SIG-M5 (cell line): Measurements from ENCODE around the gene RABGAP1.

ENCODE experiments used
- DNase-seq: peaks from one replicate; lab custom pipeline; 2025; lab: John Stamatoyannopoulos, UW

The RABGAP1 gene

DNA sequence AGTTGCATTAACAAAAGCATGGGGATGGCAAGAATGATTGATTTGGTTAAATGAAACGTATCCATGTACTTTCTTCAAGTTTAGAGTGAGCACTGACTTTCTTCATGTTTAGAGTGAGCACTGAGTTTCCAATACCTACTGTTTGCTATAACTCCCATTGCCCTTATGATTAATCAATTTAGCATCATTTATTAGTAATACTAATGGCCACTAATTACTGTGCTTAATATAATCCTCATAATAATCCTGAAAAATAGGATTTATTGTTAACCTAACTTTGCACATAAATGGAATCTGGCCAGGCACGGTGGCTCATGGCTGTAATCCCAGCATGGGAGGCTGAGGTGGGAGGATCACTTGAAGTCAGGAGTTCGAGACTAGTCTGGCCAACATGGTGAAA, 70.6 kb downstream of the RABGAP1 start:
- no peak for DNase-seq

DNA sequence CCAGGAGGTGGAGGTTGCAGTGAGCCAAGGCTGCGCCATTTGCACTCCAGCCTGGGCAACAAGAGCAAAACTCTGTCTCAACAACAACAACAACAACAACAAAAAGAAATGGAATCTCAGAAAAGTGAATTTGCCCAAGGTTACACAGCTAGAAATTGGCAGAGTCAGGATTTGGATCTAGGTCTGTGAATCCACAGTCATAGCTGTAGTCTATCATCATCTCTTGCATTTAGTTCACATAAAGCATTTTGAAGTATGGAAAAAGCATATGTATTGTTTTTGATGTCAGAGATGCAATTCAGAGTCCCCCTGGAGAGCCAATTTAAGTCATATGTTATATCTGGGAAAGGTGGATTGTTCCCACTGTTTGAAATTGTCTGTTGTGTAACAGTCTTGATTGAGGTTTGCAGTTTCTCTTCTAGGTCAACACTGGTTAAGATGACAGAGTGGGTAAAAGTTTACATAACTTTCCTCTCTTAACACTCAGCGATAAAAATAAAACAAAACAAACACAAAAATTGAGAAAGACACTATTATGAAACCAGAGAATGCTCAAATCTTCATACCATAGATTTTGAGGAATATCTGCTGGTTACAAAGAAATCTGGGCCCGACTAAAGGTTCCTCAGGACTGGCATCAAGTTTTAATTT, 71.2 kb downstream of the RABGAP1 start:
- DNase-seq = no peak

DNA sequence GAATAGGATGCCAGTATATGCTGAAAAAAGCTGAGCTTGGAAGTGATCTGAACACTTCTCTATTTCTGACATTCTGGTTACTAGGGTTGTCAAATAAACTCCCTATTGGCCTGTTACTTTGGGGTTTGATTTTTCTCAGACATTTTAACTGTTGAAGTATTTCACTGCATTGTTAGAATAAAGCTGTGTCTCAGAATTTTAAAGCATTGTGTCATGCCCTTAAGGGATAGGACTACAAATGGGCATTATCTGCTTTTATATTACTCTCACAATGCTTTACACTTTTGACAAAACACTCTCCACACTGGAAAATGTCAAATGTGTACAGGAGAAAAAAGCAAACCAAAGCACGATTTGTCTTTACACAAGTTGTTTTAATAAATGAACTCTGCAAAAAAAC, 75.8 kb downstream of the RABGAP1 start:
- DNase-seq = no peak

DNA sequence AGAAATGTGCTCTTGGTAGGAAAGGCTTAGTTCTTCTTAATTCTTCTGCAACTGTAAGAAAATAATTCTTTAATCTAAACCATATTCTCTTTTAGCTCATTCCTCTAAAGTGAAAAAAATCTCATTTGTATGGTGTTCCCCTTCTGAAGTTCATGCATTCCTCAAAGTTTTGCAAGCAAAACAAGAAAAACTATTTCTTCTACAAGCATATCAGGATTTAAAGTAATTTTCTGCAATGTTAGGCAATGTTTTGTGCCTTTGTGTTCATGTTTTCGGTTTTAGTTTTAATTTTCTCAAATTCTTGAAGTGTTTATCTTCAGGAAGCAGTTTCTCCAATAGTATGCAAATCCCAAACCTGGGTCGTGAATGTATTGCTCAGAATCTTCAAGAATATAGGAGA, 80.0 kb downstream of the RABGAP1 start:
- no peak for DNase-seq

DNA sequence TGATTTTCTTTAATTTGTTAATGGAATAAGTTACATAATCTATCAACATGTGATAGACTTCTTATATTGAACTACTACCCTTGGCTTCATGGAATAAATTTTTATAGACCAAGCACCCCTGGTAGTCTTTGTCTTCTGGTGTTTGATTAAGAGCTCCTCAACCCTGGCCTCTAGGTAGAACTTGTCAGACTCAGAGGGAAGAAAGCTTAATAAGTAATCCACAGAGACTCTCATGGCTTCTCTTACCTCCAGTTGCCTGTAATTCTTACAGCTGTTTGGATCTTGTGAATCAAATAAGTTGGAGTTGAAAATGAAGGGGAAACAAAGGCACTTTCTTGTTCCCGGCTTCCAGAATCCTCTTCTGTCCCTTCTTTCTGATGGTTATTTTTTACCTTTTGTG, 85.6 kb downstream of the RABGAP1 start:
- DNase-seq = no peak

DNA sequence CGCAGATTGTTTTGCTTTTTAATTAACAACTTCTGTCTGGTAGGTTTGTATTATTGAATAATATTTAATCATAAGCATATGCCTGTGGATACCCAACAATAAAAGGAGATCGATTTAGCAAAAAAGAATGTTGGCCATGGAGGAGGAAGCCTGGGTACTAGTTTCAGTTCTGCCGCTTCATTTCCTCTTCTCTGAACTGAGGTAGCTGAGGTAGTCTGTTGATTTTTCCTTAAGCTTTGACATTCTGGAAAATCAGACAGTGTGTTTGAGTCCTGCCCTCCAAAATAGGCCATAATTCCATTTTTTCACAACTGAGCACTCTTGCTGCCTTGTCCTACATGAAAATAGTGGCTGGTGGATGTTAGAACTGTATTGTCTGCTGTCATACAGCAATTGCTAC, 86.7 kb downstream of the RABGAP1 start:
- DNase-seq = no peak

DNA sequence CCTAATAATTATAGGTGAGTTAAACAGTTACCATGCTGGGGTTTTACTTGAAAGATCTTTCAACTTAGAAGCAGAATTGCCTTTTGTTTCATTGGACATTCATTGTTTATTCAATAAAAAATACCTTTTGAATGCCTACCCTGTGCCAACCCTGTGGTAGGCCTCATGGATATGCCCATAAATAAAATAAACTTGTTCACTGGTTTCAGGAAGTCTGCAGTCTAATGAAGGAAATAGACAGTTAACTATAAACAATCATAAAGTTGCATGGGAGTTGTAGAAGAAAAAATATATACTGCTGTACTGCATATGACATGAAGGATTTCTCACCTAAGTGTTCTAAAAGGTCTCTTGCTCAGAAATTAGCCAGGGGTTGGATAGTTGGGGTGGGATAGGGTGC, 87.3 kb downstream of the RABGAP1 start:
- no peak for DNase-seq

DNA sequence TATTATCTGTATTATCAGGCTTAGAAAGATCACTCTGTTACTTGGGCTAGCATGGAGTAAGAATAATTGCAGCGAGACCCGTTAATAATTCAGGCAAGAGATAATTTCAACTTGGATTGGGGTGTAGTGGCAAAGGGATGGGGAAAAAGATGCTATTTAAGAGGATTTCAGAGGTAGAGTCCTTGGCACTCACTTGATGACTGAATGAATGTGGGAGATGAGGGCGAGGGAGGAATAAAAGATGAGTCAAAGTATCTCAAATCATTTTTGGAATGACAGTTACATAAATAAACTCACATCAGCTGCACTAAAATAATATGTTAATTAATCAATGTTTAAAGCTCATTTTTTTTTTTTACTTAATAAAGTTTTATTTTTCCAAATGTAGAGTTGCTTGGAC, 88.2 kb downstream of the RABGAP1 start:
- no peak for DNase-seq

DNA sequence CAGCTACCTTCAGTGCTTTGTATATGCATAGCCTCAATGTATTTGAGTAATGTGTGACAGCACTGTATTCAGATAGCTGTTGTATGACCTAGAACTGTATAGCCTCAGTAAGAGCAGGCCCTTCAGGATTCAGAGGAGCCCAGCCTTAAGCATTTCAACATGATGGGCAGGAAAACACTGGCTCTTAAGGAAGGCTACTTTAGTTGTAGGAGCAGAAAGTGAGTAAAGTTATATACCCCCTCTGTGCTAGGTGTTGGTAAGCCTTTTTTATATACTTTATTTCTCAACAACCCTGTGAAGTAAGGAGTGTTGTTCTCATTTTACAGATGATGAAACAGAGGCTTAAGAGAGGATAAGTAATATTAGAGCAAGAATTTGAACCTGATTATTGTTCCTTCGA, 91.1 kb downstream of the RABGAP1 start:
- no peak for DNase-seq

DNA sequence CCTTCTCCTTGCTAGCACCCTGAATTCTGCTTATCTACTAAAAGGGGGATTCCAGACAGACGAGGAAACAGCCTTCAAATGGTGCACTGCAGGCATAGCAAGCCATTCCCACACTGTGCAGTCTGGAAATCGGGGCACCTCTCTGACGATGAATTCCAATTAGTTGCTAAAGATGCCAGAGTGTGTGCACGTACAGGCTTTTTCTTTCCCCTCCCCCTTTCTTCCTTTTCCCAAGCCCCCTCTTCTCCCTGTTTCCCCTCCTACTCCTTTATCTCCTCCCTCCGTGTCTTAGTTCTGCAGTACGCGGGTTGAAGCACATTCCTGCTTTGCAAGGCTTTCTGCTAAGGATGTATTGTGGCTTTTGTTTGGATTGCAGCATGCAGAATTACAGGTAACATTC, 92.5 kb downstream of the RABGAP1 start, which contains the start of gene GPR21:
GPR21 (plus strand) TSS at position 316 of the 400 bp plus-strand sequence. CDS start 900 bp downstream, outside the sequence.
- no peak for DNase-seq

DNA sequence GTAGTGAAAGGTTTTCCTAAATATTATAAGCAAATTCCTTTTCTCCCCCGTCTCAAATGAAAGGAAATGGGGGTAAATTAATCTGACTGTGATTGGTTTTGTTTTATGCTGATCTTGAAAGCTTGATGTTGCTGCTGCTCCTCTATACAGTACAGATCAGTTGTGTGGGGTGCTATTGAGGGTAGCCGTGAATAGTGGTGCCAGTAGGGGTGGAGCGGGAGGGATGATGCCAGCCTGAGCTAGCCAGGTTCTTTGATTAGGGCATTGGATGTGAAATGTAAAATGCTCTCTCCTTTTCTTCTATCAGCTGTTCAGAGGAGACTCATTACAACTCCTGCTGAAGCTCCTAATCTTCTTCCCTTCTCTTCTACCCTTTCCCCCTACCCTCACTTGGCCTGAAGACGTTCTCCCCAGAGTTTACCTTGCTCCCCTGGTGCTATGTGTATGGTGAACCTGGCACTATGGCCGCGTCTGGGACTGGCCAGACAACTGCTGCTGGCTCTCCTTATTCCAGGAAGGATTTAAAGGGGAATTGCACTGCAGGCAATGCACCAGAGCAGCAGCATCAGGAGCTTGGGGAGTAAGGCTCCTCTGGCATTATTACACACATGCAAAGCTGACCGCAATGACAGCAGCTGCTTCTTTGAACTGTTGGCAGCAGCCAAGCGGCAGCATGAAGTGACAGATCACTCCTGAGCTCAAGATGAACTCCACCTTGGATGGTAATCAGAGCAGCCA, 93.2 kb downstream of the RABGAP1 start:
- no peak for DNase-seq

DNA sequence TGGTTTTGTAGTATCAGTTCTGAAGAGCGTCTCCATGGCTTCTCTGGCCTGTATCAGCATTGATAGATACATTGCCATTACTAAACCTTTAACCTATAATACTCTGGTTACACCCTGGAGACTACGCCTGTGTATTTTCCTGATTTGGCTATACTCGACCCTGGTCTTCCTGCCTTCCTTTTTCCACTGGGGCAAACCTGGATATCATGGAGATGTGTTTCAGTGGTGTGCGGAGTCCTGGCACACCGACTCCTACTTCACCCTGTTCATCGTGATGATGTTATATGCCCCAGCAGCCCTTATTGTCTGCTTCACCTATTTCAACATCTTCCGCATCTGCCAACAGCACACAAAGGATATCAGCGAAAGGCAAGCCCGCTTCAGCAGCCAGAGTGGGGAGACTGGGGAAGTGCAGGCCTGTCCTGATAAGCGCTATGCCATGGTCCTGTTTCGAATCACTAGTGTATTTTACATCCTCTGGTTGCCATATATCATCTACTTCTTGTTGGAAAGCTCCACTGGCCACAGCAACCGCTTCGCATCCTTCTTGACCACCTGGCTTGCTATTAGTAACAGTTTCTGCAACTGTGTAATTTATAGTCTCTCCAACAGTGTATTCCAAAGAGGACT, 94.2 kb downstream of the RABGAP1 start:
- DNase-seq = no peak

DNA sequence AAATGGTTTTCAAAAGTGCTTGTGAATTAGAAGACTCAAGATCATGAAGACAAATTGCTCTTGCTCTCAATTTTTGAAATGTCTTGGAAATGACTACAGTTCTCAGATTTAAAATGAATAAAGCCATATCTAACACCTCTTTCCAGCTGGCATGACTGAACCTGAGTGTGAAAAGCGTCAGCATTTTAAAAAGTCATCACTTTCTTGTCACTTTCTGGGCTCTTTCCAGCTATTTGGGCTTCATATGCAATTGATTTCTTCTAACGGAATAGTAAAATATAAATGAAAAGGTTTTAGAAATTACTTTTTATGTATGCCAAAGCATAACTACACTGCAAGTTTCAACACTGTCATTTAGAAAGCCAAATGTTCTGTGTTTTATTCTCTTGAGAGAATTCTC, 95.0 kb downstream of the RABGAP1 start:
- DNase-seq = no peak

DNA sequence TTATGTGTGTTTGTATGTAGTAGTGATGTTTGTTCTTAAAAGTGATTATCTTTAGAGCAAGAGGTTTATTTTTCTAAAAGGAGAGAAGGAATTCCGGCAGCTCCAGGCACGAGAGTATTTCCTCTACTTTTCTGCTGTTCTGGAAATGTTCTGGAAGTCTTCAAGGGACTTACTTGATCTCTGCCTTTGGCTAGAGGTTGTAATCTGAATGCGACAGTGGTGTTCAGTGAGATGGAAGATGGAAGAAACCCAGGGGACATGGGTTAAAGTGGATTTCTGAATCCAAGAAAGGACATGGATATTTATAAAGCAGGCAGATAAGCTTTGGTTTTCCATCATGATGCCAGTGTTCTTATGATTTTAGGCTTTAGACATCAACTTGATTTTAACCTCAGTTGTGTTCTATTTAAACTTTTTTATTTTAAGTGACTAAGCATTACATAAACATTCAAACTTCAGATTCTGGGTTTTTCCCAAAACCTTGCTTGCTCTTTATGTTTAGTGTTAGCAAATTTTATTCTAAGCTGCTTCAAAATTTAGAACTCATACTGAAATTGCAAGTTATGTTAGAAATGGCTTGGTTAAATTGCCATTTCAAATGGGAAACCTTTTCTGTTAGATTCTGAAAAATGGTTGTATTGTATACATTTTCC, 96.2 kb downstream of the RABGAP1 start:
- DNase-seq = no peak

DNA sequence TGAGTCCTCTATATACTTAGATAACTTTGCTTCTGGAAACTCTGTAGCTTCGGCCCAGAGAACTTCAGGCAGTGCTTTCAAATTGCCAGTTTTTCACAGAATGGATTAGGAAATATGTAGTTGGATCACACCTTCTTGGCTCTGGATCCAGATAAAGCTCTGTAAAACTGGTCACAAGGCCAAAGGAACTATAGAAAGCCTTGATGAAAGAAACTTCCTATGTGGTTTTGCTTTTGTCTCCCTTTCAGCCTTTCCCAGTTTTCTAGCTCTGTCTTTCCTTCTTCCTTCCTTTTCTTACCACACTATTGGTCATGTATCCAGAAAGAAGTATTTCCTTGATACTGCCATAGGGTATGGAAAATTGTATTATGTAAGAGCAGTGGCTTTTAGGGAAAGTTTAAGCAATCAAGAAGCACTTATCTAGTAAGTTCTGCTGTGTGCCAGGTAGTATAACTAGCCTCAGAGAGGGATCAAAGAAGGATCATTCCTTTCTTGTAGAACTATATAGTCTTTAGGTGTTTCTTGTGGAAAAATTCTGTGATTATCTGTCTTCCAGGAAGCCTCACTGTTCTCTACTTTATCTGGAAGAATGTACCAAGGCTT, 98.9 kb downstream of the RABGAP1 start:
- DNase-seq = no peak

DNA sequence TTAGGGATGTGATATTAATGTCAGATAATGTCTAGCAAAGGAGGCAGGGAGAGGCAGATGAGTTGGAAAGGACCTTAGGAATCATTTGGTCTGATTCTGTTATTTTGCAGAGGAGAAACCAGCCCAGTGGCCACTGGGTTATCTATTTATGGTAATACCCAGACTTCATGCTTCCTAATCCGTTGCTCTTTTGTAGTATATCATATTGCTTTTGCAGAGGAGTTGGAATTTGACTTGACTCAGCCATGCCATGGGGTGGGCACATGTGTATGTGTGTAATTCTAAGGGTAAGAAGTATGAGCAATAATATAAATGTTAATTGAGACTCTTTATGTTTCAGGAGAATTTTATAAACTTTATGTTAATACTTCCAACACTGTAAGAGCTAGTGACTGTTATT, 100.0 kb downstream of the RABGAP1 start:
- no peak for DNase-seq

DNA sequence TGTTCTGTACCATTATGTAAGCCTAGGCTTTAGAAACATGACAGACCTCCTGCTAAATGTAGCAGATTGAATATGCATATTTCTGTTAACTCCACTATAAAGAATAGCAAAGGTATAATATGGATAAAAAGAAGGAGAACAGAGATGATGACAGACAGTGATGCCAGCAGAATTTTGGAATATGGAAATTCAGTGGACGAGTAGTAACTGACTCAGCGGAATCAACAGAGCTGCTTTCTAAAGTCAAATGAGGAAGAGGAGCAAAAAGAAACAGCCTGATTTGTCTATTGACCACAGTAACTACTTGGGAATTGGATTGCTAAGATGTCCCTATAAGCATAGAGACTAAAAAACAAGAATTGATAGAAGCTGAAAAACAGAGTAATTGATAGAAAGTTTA, 100.7 kb downstream of the RABGAP1 start:
- no peak for DNase-seq

DNA sequence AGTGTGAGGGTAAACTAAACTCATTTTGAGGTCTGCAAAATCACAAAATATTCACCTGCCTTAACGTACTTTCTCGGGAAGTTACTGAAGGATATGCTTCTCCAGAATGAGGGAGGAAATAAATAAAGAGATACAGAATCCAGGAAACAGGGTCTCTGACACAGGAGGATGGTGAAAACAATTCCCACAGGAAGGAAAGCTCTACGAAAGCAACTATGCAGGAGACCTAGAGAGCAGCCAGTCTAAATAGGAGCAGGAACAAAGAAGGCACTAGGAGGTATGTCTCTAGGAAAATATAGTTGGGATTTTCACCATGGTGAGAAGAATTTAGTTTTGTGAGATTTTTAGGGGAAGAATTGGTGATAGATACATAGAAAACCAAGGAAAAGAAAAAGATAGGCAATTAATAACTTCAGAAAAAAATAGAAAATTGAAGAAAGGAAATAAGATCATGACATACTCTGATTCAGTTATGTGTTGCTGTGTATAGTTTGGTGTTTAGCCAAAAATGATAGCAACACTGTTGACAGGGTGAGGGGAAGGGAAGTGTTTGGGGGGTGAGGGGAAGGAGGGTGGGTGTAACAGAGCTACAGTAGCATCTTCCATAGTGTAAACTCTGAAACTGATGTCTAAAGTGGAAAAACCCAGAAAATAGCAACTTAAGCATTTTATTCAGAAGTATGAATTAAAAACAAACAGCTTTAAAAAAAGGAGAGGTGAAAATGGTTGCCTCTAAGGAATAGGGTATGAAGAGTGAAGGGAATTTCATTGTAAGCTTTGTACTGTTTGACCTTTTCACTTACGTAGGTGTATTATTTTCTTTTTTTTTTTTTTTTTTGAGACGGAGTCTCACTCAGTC, 102.5 kb downstream of the RABGAP1 start:
- DNase-seq = no peak

DNA sequence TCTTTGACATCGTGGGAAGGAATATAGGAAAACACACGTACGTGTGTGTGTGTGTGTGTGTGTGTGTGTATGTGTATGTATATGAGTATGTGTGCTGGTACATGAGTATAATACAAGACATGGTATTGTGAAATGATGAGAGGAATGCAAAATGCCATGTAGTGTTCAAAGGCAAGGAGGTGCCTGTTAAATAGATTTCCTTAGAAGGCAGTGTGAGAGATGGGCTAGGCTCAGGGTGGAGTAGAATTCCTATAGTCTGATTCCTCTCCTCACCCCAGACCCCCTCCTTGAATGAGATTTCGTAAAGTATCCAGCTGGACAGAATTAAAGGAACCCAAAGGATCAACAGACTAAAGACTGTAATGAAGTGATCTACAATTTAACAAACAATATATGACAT, 103.8 kb downstream of the RABGAP1 start:
- DNase-seq = no peak

DNA sequence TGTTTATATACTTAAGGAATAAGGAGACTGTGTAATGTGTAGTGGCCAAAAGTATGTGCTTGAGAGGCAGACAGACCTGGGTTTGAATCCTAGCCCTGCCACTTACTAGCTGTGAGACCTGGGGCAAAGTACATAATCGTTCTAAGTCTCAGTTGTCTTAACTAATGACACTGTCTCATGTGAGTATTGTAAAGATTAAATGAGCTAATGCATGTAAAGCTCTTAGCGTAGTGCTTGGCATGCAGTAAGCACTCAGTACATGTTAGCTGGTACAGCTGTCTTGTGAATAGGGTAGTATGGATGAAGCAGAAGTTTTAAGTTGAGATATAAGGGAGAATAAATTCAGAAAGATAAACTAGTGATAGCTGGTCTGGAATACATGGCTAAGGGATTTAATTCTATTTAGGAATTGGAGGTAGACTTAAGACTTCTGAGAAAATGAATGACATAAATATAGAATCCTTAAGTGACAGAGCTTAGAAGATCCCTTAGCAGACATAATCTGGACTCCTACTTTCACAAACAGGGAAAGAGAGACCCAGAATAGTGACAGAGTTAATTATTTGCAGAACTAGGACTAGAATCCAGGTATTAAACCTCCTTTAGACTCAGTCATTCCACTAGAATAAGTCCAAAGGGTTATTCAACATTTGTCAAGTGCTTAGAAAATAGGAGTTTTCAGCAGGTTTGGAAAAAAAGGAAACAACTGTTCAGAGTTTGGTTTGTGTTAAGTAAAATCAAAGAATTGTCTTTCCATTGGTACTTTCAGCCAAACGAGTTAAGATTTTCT, 105.8 kb downstream of the RABGAP1 start:
- DNase-seq = no peak

DNA sequence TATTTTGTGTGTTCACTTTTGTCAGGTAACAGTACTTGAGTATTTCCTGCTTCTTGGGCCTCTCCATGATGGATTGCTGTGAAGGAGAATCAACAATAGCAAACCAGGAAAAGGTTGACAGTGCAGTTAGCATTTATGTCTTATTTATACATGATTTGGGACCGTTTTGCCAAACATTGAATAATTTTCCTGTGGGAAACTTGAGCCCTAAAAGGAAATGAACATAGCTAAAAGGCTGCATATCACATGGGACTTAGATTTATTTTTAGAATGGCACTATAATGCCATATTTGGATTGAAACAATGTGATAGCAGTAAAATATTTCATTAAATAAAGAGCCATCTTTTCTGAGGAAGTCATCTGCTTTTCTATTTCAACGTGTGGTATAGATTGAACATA, 107.9 kb downstream of the RABGAP1 start:
- no peak for DNase-seq
